A172 (cell line): ENCODE data around the gene CCRL2. TPM values are rescaled to one million over a fixed set of nuclear protein-coding genes. Genes with fewer than 3 reads are reported as not detected.

Experiments
- DNase-seq: peaks from one replicate; pipeline ENCODE4 v3.0.0-alpha.2; 2015; ENCODE audit warnings: low spot score
- total RNA-seq: library from RNA; depleted of rRNA; stranded (reverse); fragments of >200 nt; shearing (Covaris generic); gene quantifications from 2 replicates; pipeline ENCODE4 v1.2.3, GENCODE V29; 2014; rRNA removed

Gene CCRL2, protein sequence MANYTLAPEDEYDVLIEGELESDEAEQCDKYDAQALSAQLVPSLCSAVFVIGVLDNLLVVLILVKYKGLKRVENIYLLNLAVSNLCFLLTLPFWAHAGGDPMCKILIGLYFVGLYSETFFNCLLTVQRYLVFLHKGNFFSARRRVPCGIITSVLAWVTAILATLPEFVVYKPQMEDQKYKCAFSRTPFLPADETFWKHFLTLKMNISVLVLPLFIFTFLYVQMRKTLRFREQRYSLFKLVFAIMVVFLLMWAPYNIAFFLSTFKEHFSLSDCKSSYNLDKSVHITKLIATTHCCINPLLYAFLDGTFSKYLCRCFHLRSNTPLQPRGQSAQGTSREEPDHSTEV
- total RNA-seq, result 0.72 TPM in 1 of 2 replicates, not detected in the other

DNA sequence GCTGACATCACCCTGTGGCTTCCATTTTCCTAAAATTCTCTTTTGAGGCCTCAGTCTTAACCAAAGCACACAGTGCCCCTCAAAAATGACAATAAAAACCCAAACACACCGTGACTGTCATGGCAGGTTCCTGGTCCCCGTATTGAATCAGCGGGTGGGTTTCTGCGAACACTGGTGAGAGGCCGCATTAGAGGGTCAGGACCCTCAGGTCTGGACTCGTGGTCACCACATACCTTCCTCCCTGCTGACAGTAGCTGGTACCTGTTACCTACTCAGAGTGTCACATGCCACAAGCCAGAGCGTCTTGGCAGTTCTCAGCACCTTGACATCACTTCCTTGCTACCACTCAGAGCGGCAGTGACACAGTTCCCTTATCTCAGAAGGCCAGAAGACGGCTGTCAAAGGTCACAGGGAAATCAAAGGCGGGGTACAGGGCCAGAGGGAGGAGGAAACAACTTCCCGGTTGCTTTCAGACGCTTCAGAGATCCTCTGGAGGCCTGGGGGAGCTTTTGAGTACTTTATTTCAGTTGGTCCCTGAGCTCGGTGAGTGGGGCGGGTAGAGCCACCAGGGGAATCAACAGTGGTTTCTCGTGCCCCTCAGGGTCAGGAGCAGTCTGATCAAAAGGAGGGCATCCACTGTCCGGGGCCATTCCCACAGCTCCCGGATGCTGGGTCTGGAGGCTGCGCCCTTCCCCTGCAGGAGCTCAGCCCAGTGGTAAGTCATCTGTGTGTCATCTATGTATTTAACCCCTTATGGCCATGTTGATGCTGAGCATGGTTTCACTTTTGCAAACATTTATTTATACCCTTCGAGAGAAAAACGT, at the start of gene CCRL2, which contains the start of gene CCR5AS:
TSS of gene CCRL2 (plus strand) at position 472 of the 824 bp plus-strand sequence. CDS start 821 bp downstream, outside the sequence.
TSS of gene CCR5AS (minus strand) at position 279 of the 824 bp plus-strand sequence.
- peak; percentile 60 for DNase-seq

DNA sequence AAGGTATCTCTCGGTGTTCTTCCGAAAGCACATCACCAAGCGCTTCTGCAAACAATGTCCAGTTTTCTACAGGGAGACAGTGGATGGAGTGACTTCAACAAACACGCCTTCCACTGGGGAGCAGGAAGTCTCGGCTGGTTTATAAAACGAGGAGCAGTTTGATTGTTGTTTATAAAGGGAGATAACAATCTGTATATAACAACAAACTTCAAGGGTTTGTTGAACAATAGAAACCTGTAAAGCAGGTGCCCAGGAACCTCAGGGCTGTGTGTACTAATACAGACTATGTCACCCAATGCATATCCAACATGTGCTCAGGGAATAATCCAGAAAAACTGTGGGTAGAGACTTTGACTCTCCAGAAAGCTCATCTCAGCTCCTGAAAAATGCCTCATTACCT, 48.6 kb upstream of the CCRL2 start:
- no peak for DNase-seq

DNA sequence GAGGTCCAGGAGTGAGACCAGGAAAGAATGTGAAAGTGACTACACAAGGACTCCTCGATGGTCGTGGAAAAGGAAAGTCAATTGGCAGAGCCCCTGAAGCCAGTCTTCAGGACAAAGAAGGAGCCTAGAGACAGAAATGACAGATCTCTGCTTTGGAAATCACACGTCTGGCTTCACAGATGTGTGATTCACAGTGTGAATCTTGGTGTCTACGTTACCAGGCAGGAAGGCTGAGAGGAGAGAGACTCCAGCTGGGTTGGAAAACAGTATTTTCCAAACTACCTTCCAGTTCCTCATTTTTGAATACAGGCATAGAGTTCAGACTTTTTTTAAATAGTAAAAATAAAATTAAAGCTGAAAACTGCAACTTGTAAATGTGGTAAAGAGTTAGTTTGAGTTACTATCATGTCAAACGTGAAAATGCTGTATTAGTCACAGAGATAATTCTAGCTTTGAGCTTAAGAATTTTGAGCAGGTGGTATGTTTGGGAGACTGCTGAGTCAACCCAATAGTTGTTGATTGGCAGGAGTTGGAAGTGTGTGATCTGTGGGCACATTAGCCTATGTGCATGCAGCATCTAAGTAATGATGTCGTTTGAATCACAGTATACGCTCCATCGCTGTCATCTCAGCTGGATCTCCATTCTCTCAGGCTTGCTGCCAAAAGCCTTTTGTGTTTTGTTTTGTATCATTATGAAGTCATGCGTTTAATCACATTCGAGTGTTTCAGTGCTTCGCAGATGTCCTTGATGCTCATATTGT, 47.1 kb upstream of the CCRL2 start:
- DNase-seq, result peak; percentile 45

DNA sequence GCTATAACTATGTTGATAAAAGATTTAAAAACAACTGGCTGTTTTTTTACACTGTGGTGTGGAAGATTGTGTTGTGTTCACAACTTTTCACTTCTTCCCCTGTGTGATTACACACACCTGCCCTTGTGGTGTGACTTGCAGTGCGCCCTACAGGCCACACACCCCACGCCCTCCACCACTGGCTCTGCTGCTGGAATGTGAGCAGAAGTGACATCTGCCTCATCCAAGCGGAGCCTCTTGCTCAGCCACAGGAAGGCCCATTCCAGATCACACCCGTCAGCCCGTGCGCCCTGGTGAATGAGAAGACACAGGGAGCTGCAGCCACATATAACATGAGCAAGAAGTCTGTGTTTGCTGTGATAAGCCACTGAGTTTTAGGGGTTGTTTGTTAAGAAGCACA, 46.2 kb upstream of the CCRL2 start:
- DNase-seq, result no peak

DNA sequence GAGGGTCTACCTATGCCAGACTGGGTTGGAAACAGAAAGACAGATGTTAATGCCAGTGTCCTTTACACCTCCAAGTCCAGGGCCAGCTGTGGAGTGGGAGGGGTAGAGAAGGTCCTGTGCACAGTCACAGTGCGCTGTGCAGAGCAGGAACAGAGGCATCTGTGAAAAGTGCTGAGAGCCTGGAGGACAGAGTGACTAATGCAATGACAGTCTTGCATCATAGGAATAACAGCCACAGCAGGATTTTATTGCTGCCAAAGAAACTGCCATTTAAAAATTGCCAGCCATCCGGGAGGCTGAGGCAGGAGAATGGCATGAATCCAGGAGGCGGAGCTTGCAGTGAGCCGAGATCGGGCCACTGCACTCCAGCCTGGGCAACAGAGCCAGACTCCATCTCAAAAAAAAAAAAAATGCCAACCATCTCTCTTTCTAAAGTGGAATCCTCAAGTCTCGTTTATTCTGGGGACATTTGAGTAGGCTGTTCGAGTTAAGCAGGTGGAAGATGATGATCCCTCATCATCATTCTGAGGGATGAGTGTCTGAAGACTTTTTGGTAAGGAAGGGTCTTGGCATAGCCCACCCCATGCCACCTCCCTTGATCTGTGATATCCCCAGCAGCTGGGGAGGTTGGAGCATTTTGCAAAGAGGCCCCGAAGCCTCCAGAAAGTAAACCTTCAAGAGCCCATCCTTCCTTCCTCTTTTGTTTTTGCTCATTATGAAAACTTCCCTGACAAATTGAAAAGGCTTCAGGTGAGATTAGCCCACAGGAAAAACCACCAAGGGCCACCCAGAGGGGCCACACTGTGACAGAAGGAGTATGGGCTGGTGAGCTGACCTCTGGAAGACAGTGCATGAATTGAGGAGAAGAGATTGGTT, 45.4 kb upstream of the CCRL2 start:
- DNase-seq, result peak; percentile 57

DNA sequence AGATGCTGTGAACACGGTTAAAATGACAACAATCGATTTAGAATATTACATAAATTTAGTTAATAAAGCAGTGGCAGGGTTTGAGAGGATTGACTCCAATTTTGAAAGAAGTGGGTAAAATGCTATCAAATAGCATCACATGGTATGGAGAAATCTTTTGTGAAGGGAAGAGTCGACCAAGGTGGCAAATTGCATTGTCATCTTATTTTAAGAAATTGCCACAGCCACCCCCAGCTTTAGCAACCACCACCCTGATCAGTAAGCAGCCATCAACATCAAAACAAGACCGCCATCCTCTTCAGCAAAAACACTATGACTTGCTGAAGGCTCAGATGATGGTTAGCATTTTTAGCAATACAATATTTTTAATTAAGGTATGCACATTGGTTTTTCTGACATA, 42.0 kb upstream of the CCRL2 start:
- no peak for DNase-seq

GRCh38 chr3:46365737-46366524, 41.1 kb upstream of the CCRL2 start:
- DNase-seq, result no peak

DNA sequence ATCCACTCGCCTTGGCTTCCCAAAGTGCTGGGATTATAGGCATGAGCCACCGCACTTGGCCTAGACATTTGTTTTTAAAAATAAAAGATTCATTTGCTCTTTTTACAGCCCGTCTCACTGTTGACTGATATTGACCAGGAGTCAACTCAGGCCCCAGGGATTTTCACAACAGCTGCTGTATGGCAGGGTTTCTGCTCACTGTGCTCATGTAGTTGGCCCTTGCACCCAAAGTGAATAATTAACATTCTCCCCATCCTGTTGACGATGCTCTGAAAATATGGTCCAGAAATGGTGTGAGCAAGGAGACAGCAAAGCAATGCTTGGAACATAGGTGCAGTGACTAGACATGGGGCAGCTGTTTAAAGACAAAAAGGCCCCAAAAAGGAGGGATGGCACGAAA, 39.2 kb upstream of the CCRL2 start:
- DNase-seq, result no peak

GRCh38 chr3:46368569-46368968, 38.5 kb upstream of the CCRL2 start:
- no peak for DNase-seq

- no peak for DNase-seq
These were observed 37.9 kb upstream of the CCRL2 start for GRCh38 chr3:46369151-46369550.

- DNase-seq, result no peak
These were observed 37.4 kb upstream of the CCRL2 start for GRCh38 chr3:46369675-46370132.

DNA sequence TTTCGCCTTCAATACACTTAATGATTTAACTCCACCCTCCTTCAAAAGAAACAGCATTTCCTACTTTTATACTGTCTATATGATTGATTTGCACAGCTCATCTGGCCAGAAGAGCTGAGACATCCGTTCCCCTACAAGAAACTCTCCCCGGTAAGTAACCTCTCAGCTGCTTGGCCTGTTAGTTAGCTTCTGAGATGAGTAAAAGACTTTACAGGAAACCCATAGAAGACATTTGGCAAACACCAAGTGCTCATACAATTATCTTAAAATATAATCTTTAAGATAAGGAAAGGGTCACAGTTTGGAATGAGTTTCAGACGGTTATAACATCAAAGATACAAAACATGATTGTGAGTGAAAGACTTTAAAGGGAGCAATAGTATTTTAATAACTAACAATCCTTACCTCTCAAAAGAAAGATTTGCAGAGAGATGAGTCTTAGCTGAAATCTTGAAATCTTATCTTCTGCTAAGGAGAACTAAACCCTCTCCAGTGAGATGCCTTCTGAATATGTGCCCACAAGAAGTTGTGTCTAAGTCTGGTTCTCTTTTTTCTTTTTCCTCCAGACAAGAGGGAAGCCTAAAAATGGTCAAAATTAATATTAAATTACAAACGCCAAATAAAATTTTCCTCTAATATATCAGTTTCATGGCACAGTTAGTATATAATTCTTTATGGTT, 36.1 kb upstream of the CCRL2 start, which contains the start of gene CCR5:
TSS of gene CCR5 (plus strand) at position 108 of the 680 bp plus-strand sequence. CDS start 1,957 bp downstream, outside the sequence.
- no peak for DNase-seq

DNA sequence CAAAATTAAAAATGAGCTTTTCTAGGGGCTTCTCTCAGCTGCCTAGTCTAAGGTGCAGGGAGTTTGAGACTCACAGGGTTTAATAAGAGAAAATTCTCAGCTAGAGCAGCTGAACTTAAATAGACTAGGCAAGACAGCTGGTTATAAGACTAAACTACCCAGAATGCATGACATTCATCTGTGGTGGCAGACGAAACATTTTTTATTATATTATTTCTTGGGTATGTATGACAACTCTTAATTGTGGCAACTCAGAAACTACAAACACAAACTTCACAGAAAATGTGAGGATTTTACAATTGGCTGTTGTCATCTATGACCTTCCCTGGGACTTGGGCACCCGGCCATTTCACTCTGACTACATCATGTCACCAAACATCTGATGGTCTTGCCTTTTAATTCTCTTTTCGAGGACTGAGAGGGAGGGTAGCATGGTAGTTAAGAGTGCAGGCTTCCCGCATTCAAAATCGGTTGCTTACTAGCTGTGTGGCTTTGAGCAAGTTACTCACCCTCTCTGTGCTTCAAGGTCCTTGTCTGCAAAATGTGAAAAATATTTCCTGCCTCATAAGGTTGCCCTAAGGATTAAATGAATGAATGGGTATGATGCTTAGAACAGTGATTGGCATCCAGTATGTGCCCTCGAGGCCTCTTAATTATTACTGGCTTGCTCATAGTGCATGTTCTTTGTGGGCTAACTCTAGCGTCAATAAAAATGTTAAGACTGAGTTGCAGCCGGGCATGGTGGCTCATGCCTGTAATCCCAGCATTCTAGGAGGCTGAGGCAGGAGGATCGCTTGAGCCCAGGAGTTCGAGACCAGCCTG, 35.3 kb upstream of the CCRL2 start:
- DNase-seq, result no peak

GRCh38 chr3:46372492-46373359, 34.3 kb upstream of the CCRL2 start:
- peak; percentile 37 for DNase-seq

DNA sequence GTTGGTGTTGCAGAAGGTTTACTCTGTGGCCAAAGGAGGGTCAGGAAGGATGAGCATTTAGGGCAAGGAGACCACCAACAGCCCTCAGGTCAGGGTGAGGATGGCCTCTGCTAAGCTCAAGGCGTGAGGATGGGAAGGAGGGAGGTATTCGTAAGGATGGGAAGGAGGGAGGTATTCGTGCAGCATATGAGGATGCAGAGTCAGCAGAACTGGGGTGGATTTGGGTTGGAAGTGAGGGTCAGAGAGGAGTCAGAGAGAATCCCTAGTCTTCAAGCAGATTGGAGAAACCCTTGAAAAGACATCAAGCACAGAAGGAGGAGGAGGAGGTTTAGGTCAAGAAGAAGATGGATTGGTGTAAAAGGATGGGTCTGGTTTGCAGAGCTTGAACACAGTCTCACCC, 32.3 kb upstream of the CCRL2 start:
- no peak for DNase-seq

- no peak for DNase-seq
These were observed 31.8 kb upstream of the CCRL2 start for GRCh38 chr3:46375218-46375617.

- no peak for DNase-seq
These were observed 31.2 kb upstream of the CCRL2 start for GRCh38 chr3:46375814-46376213.
